HG03039 (cell line): ENCODE results near the gene THRB.

Experiments used
- ATAC-seq: cut with Tn5 transposase; IDR thresholded peaks from one replicate; pipeline ENCODE4 v1.9.1; 2021; ENCODE audit warnings: mild to moderate bottlenecking, moderate library complexity; ENCODE audit not compliant: unreplicated experiment

THRB gene

DNA sequence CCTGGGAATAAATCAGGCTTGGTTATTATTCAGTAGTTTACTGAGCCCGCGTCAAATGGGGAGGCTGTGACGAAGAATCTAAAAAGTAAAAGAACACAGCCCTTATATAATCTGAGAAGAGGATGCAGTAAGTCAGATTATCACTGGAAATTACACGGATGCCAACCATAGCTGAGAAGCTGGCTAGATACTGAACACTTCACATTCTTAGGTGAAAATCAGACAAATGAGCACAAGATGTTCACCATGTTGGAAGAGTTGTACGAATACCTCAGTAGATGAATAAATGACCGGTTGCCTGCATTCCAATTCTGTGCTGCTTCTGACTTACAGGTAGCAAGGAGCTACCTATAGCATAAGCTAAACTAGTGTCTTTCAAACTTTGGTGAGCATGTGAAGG is 254.3 kb downstream of the THRB start:
- ATAC-seq, result no peak

DNA sequence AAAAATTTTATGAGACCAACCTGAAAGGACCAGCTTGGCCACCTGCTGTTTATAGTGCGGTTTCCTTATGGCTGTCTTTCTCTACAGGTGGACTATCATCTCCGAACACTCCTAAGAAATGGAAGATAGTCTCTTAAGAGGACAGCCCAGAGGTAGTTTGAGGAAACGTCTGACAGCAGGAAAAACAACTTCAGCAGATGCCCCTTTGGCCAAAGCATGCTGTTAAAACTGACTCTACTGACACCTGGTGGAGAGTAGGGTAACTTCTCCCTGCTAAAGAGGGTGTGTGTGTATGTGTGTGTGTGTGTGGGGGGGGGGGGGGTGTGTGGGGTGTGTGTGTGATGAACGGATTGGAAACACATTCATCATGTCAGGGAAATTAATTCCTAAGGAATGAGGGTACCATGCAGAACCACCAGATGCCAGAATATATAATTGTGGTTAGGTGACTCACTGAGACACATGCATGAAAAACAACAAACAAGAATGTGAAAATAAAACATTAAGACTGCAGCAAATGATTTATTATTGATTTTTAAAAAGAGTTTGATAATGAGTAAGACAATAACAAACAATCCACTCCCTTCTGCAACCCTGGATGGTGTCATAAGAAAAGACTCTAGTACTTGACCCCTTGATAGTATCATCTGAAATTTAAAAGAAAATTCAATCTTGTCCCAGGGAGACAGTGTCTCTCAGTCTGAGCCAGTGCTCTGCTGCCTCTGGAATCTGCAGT is 256.5 kb downstream of the THRB start:
- ATAC-seq, result peak; percentile 82

DNA sequence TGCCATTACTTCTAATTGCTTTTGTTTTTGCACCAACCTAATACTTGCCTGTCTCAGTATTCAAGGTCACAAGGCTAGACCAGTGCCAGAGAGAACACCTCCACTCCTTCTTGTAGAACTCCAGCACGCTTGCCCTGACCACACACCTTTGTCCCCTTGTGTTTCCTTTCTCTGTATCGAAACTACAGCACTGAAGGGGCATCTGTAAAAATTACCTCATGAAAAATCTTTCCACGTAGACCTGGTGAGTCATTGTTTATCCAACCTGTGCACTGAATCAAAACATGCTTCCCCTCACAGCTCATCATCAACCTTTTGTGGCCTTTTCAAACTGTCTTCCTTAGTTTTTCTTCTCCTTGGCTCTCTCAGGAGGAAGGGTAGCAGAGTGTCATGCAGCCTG is 259.5 kb downstream of the THRB start:
- ATAC-seq, result no peak

DNA sequence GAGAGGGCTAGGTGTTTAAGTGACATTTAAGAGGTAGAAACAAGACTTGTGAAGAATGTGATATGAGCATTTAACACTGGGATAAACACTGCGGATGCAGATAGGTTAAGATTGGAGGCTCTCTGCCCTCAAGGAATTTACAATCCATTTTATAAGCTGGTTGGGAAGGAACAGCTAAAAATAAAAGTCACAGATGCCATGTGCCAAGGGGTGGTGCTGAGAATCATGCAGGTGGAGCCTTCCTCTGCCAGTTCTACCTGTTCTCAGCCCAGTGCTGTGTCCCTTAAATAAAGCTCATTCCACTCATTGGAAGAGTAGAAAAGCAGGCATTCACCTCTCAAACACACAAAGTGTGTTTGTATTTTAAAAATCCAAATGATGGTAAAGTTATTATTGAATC is 261.9 kb downstream of the THRB start:
- no peak for ATAC-seq

DNA sequence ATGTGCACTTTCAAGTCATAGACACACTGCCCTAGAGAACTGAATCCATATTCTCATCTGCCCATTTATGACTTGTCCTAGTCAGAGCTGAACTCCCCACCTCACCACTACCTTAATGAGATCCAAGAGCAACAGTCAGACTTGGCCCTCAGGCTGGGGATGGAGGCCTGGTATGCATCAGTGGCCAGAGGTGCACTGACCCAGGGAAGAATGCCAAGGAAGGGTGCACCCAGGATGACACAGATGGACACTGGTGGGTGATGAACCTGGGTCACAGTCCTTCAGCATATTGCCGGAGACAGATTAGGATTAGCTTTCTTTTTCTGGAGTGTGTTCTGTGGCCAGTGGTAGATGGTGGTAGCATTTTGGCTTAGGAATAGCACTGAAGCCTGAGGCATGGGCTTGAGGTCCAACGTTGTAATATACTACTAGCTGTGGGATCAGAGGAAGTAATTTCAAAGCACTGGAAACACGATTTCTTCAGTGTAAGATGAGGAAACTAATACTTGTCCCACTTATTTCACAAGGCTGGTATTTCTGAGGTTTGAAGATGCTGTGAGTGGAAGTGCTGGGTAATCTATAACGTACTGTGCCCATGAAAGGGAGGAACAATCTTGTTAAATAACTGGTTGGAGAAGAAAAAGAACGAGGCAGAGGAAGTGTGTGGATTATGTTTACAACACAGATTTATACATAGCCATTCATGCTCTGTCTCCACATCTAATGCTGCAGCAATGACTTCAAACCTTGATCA is 265.0 kb downstream of the THRB start:
- no peak for ATAC-seq

DNA sequence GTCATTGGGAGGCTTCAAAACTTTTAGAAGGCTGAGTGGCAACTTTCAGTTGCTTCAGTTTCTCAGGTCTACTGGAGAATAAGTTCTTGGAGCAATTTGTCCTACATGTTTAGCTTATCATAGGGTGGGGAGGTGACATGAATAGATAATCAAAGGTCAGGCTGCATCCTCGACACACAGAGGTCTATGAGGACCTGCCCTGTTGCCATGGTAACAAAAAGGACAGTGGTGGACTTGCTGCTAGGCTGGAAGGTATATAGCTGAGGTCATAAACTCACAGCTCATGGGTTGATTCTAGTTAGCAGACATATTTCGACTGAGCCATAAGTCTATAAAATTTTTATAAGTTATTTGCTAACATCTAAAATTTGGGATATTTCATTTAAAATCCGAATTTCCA is 267.0 kb downstream of the THRB start:
- no peak for ATAC-seq

DNA sequence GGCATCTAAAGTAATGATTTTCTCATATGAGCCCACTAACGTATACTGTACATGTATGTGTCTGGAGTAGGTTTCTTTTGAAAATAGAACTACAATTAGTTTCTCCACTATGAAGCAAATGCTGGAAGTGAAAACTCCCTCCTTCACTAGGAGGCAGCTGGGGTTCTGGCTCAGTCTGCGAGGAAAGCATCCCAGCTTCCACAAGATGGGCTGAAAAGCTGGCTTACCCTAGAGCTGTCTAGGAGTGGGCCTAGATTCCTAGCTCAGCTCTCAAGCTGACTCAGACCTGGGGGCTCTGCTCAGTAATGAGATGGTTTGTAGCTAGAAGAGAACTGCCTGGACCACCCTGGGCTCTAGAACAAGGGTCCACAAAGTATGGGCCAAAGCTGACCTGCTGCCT is 268.3 kb downstream of the THRB start:
- ATAC-seq, result no peak

DNA sequence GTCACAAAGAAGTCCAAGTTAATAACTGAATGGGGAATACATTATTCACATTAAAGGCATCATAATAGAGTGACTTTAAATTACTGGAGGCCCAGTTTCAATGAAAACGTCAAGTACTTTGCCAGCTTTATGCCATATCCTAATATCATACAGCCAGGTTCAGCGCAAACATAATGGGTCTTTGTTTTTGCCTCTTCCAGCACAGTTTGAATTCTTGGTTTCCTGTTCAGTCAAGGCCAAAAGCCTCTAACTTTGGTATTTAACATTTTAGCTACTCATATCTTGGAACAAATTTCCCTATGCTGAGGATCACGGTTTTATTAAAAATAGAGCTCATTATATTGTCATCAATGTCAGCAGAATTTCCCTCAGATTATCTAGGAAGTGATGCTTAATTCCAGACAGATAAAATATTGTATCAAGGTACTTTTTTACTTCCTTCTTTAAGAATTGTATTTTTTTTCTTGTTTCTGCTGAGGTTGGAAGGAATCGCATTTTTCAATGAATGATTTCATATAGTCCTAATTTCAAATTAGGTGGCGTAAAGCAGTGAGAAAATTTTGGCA is 269.2 kb downstream of the THRB start:
- ATAC-seq, result no peak

DNA sequence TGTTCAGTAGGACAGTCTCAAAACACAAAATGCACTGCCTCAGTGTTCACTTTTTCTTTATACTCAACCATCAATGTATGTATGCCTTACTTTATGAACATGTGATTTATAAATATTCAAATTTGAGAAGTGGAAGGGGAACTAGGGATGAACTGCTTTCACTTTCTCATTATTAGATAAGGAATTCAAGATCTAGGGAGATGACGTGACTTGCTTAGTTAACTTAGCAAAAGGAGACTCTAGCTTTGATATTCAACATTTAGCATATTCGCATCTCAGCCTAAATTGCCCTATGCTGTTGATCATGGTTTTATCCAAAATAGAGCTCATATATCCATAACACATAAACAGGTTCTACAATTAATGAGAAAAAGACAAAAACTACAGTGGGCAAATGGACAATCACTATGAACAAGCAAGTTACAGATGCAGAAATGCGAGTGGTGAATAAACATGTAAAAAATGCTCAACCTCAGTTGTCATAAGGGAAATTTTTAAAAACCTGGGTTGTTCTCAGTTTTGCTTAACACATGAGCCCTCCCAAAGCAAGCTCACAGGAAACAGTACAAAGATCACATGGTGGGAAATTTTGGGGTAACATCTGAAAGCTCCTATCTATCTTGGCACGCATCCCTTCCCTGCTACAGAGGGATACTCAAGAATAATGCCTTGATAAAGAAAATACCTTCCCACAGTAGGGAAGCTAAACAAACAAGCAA is 269.8 kb downstream of the THRB start:
- ATAC-seq, result no peak

DNA sequence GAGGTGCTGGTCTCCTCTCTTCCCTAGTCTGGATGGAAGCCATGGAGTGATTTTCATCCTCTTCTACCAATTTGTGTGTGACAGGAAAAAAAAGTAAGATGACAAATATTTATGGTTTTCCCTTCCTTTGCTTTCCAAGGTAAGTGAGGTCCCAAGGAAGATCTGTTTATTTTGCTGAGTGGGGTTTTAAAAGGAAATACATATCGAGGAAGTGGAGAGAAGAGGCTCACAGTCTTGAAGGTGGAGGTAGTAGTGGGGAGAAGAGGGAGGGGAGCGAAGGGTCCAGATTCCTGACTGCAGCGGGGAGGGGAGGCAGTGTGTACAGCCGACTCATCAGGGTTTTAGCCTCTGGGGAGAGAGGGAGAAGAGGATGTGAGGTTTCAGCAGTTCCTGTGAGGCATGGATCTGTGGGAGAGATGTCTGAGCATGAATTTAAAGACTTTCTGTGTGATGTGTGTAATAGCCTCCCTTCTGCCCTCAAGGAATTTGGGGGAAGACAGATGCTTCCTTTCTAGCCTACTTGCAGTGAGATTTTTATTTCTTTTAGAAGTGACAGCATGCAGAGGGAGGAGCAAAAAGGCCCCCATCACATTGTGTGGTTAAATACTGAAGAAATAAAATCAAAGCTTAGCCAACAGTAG is 272.4 kb downstream of the THRB start:
- ATAC-seq, result no peak

DNA sequence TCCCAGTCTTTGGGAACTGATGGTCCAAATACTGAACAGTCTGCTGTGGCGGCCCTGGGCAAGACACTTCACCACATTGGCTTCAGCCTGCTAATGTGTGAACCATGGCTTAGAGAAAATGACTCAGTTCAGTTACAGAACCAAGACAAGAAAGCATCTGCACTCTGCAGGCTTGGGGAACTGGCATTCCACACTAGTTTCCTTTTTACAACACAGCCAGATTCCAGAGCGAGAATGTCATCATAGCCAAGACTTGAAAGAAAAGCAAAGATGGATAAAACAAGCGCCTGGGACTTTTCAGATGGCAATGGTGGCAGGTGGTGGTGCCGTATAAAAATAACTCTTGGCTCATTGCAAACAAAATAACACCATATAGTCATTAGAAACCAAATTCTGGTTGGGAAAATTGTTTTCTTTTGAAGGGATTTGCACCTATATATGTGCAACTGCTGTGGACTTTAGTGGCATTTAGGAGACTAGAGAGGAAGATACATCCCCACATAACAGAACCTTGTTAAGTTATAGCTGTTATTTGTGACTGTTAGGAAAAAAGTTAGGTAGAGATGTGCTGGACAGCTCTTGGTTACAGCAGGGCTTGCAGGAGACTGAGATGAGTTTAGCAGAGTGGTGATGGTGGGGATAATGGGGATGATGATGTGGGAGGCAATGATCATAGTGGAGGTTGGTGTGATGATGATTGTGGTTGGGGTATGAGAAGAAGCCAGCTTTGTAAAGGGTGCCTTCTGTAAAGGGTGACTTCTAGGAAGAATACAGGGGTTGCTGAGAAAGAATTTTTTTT is 273.6 kb downstream of the THRB start:
- ATAC-seq, result no peak

DNA sequence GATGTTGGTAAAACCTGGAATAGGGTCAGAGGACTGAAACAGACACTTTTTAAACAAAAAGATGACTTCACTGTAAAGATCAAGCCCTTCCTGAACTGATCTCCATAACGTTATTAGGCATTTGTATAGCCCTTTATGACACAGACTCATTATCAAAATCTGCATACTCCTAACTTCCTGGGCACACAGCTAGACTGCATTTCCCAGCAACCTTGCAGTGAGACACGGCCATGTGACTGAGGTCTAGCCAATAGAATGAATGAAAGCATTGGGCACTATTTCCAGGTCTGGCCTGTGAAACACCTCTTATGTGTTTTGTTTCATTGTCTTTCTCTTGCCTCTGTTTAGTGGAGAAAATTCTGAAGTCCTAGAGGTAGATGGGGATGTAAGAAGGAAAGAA is 279.1 kb downstream of the THRB start:
- no peak for ATAC-seq

DNA sequence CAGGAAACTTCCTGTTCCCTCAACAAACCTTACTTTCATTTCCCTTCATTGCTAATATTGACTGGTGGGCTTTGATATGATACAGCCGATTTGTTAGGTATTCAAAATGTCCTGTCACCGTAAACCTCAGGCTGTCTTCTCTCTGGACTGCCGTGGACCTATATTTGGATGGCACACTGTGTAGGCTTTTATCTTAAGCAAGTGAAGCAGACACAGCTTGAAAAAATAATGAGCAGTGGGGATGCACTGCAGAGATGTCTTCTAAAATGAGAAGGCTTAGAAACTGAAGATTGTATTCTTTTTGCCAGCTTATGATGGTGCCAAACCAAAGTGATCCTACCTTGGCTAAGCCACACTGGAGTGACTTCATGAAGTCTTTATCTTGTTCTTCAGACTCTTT is 283.3 kb downstream of the THRB start:
- ATAC-seq, result no peak

DNA sequence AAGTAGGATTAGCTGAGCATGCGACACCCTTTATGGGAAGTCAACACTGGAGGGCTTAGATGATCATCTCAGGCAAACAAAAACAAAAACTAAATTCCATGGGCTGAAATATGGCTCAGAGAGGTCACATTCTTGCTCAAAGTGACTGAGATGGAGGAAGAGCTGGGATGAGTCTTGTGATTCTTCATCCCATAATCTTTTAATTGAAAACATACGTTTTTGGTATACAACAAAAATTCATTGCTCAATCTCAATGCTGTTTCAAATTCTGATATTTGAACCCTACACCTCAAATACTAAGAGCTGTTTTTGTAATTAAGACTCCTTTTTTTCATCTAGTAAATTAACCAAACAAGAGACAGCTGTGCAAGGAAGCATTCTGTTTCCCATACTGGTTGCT is 292.6 kb downstream of the THRB start:
- no peak for ATAC-seq

DNA sequence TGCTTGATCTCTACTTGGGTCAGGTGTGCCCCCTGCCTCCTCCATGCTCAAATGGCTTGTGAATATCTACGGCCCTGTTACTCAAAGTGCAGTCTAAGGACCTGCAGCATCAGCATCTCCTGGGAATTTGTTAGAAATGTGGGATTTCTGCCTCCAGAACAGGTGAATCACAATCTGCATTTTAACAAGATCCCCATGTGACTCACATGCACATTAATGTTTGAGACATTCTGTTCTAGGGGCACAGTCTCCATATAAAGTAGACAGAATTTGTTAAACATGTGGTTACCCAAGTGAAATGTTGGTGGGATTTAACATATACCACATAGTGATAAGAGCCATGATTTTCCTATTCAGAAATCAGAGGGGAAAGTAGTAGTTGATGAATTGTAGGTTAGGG is 293.3 kb downstream of the THRB start:
- no peak for ATAC-seq

DNA sequence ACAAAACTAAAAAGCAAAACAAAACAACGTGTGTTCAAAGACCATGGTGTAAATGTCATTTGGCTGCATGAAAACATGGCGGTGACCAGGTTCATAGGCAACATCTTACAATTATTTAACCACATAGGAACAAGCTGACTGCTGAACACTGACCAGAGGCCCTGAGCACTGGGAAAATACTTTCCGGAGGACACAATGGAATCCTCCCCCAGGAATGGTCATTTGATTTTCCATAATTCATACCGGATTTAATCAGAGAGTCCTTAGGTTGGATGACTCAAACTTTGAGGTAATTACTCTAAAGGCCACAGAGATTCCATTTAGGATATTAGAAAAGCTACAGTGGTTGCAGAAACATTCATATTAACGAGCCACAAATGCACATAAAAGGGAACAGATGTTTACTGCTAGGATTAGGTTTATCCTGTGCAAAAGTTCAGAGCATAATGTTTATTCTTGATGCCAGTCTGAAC is 294.8 kb downstream of the THRB start:
- no peak for ATAC-seq

DNA sequence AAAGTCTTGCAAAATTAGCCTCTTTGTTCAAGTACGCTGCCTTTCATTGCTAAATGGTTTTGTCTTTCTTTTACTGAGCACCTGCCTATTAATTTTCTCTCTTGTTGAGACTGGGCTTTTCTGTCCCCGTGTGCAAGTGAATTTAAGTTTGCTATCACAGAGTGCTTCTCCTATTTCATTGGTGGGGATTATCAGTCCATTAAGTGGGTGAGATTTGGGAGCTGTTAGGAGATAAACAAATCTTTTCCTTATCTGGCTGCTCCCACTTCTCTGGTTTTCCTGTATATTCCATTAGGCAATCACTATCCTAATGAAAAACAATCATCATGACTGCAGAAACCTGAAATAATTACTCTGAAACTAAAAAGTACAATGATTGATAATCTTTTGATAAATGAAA is 295.4 kb downstream of the THRB start:
- no peak for ATAC-seq

DNA sequence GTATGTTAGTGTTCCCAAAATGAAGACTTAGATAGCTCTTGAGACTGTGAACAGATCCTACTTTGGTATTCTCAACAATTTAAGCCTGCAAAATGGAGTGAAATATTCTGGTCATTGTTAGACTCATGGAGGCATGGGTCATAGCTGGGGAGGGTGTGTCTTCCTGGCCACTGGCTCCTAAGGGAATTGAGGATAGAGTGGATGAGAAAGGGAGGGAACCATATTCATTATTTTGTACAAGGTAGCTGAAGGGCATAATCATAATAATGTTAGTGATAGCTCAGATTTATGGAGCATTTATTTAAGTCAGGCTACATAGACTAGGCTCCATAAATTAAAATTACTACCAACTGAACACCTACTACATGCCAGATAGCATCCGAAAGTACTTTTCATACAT is 295.9 kb downstream of the THRB start:
- ATAC-seq, result no peak

DNA sequence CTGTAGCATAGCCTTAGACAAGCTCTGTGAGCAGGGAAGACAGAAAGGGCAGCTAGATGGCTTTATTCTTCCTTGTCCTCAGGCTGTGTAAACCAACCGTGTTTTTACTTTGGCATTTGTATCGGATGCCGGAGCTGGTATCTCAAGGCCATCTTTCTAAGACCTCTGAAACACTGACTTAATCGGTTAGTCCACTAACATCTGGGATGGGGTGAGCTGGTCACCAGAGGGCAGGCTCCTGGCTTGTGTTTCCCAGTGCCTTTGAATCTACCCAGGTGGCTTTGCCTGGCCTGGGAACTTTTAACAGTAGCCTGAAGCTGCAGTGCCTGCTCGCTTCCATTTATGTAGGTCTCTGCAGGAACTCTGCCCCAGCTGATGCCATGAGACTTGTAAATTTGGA is 296.8 kb downstream of the THRB start:
- ATAC-seq, result no peak

DNA sequence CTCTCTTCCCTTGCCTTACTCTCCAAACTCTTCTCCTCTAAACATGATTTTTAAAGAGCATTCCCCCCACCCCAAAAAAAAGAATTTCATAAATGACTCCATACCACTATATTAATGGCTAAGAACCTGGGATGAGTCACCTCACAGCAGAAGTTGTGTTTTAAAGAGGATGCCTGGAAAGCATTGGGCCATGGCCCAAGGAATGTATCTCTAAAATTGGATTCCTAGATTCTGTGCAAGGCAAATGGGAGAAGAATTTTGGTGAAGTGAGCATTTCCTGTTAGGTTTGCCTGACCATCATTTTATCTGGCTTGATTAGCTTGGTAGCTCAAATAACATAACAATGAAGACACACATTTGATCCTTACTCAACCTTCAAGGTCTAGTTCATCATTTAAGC is 298.1 kb downstream of the THRB start:
- ATAC-seq, result no peak
